Measurements from ENCODE around the gene PRTN3. TPM values are rescaled to one million over a fixed set of nuclear protein-coding genes. Genes with fewer than 3 reads are reported as not detected.
"Not testable (repeated sequence)": the region's sequence is repeated elsewhere in the genome, so short reads cannot be mapped to it uniquely, and the experiment has no call there.

Gene PRTN3
- total RNA-seq, 4 donors from 2014 or later = not detected

DNA sequence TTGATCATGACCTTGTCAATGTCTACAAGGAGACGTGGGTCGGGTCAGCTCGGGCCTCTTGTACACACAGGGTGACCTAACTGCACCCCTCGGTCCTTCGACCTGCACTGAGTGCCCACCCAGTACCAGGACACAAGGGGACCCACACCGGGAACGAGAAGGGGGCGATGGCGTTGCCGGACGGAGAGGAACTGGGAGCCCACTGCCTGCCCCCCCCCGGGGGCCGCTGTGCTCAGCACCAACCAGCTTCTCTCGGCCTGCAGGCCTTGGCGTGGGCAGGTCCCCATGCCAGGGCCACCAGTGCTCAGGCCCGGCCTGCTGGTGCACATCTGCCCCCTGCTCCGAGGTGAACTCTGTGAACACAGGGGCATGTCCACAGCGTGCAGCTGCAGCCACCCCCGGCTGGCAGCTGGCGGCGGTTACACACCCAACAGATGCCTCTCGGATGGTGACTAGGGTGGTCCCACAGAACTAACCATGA lies 32.8 kb downstream of the PRTN3 start:
- H3K27ac ChIP-seq = no peak overlapping the region
- intact Hi-C loops (cut with DNase I) = no loop called here
- TF ChIP-seq POLR2A (IDR thresholded peaks at IDR 0.05) = no peak
- TF ChIP-seq, protein P1, sequence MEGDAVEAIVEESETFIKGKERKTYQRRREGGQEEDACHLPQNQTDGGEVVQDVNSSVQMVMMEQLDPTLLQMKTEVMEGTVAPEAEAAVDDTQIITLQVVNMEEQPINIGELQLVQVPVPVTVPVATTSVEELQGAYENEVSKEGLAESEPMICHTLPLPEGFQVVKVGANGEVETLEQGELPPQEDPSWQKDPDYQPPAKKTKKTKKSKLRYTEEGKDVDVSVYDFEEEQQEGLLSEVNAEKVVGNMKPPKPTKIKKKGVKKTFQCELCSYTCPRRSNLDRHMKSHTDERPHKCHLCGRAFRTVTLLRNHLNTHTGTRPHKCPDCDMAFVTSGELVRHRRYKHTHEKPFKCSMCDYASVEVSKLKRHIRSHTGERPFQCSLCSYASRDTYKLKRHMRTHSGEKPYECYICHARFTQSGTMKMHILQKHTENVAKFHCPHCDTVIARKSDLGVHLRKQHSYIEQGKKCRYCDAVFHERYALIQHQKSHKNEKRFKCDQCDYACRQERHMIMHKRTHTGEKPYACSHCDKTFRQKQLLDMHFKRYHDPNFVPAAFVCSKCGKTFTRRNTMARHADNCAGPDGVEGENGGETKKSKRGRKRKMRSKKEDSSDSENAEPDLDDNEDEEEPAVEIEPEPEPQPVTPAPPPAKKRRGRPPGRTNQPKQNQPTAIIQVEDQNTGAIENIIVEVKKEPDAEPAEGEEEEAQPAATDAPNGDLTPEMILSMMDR (IDR thresholded peaks at IDR 0.05) = no peak
- DNase-seq = no peak
- no peak overlapping the region for H3K4me3 ChIP-seq (replicated peaks in 1 of 3)
- peaks cover 0 to 4% of the 10 kb centered on the region in 2 donors for H3K4me1 ChIP-seq
- H3K27me3 ChIP-seq = no peaks in the 10 kb centered on the region
- H3K9me3 ChIP-seq = no peaks in the 10 kb centered on the region
- 93 to 94% methylated on average over 3 to 17 of the region's 22 CpGs for WGBS, 2 donors
- H3K36me3 ChIP-seq = peaks cover 24 to 26% of the 10 kb centered on the region in 2 donors

DNA sequence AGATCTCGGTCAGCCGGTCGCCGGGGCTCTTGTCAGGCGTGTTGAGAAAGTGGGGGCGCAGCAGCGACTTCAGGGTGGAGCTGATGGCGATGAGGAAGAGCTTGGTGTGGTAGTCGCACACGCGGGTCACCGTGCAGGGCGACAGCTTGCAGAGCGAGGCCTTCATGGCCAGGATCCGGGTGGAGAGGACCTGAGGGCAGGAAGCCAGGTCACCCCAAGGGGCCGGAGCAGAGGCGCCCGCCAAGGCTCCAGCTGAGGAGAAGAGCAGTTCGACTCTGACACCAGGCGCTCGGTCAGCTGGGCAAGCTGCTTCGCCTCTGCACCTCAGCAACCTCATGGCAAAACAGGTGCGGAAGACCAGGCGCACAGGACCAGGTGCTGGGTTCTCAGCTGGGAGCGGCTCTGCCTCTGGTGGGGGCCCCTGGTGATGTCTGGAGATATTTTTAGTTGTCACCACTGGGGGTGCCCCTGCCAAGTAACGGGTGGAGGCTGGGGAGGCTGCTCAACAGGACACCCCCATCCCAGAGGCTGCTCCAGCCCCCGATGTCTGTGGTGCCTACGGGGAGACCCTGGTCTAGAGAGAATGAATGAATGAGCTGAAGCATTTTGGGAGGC lies 34.6 kb downstream of the PRTN3 start:
- WGBS, 2 donors = 90 to 95% methylated on average over 23 to 27 of the region's 28 CpGs
- peaks cover 34% of the 10 kb centered on the region in 2 donors for H3K36me3 ChIP-seq

DNA sequence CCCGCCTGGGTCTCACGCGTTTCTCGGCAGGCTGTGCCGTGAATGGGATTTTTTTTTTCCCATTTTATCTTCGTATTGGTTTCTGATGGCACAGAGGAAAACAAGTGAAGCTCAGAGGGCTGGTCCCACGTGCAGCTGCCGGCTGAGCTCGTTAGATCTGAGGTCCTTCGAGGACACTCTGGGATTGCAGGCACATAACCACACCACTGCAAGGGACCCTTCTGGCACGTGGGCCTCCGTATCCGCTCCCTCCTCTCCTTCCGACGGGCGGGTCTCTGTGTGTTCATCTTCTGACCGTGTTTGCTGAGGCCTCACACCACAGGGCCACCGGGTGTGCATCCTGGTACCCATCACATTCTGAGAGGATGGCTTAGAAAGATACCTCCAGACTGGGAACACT lies 35.3 kb downstream of the PRTN3 start:
- H3K4me3 ChIP-seq (replicated peaks in 1 of 3) = no peak overlapping the region
- peaks cover 29 to 35% of the 10 kb centered on the region in 2 donors for H3K36me3 ChIP-seq
- H3K9me3 ChIP-seq = no peaks in the 10 kb centered on the region
- no peak for DNase-seq
- H3K27me3 ChIP-seq = no peaks in the 10 kb centered on the region
- no peak overlapping the region for H3K27ac ChIP-seq
- H3K4me1 ChIP-seq = no peaks in the 10 kb centered on the region
- intact Hi-C loops (cut with DNase I) = no loop called here
- 86 to 90% methylated on average over 17 to 18 of the region's 18 CpGs for WGBS, 2 donors
- TF ChIP-seq POLR2A (IDR thresholded peaks at IDR 0.05) = no peak
- TF ChIP-seq, protein P1 (IDR thresholded peaks at IDR 0.05) = no peak

More for the DNA sequence above, 34.6 kb downstream of the PRTN3 start:
- no peaks in the 10 kb centered on the region for H3K27me3 ChIP-seq
- TF ChIP-seq POLR2A (IDR thresholded peaks at IDR 0.05) = no peak
- TF ChIP-seq, protein P1 (IDR thresholded peaks at IDR 0.05) = no peak
- H3K9me3 ChIP-seq = no peaks in the 10 kb centered on the region
- no peak for DNase-seq
- H3K27ac ChIP-seq = no peak overlapping the region
- H3K4me3 ChIP-seq (replicated peaks in 1 of 3) = no peak overlapping the region
- intact Hi-C loops (cut with DNase I) = no loop called here
- H3K4me1 ChIP-seq = no peaks in the 10 kb centered on the region

DNA sequence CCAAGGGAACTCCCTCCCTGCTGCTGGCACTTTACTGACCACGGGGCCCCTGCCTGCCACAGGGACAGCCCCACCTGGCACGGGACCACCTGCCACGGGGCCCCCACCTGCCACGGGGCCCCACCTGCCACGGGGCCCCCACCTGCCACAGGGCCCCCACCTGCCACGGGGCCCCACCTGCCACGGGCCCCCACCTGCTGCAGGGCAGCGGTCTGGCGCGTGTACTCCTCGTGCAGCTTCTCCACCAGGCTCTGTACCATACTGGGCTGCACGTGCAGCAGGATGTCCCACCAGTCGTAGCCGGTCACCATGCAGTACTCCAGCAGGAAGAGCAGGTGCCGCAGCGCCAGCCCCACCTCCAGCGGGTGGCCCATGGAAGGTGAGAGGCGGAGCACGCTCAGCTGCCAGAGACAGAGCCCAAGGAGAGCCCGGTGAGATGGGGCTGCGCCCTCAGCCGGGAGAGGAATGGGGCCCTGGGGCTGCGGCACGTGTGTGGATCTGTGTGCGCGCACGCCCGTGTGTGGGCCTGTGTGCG lies 36.0 kb downstream of the PRTN3 start:
- WGBS, 2 donors = 91 to 96% methylated on average over 8 to 24 of the region's 29 CpGs
- Histone ChIP-seq H3K4me3 (replicated peaks in 1 of 3) (no peak overlapping the region), H3K9me3 (no peaks in the 10 kb centered on the region), H3K27me3 (no peaks in the 10 kb centered on the region), H3K27ac (no peak overlapping the region), H3K4me1 (no peaks in the 10 kb centered on the region), H3K36me3 (peaks cover 32 to 39% of the 10 kb centered on the region in 2 donors)
- intact Hi-C loops (cut with DNase I) = no loop called here
- DNase-seq = no peak
- TF ChIP-seq, protein P1 (IDR thresholded peaks at IDR 0.05) = no peak
- no peak for TF ChIP-seq POLR2A (IDR thresholded peaks at IDR 0.05)

DNA sequence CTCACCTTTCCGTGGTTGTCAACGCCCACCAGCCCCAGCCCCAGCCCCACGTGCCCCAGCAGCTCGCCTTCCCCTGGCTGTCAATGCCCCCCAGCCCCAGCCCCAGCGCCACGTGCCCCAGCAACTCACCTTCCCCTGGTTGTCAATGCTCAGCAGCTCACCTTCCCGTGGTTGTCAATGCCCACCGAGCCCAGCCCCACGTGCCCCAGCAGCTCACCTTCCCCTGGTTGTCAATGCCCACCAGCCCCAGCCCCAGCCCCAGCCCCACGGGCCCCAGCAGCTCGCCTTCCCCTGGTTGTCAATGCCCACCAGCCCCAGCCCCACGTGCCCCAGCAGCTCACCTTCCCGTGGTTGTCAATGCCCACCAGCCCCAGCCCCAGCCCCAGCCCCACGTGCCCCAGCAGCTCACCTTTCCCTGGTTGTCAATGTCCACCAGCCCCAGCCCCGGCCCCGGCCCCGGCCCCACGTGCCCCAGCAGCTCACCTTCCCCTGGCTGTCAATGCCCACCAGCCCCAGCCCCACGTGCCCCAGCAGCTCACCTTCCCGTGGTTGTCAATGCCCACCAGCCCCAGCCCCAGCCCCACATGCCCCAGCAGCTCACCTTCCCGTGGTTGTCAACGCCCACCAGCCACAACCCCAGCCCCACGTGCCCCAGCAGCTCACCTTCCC lies 37.3 kb downstream of the PRTN3 start:
- DNase-seq; H3K4me3 ChIP-seq (replicated peaks in 1 of 3); intact Hi-C loops (cut with DNase I); H3K27ac ChIP-seq; H3K4me1 ChIP-seq; H3K9me3 ChIP-seq; H3K27me3 ChIP-seq: not testable (repeated sequence)
- peaks cover 32 to 33% of the 10 kb centered on the region in 2 donors for H3K36me3 ChIP-seq
- 90 to 94% methylated on average over 7 to 10 of the region's 23 CpGs for WGBS, 2 donors

DNA sequence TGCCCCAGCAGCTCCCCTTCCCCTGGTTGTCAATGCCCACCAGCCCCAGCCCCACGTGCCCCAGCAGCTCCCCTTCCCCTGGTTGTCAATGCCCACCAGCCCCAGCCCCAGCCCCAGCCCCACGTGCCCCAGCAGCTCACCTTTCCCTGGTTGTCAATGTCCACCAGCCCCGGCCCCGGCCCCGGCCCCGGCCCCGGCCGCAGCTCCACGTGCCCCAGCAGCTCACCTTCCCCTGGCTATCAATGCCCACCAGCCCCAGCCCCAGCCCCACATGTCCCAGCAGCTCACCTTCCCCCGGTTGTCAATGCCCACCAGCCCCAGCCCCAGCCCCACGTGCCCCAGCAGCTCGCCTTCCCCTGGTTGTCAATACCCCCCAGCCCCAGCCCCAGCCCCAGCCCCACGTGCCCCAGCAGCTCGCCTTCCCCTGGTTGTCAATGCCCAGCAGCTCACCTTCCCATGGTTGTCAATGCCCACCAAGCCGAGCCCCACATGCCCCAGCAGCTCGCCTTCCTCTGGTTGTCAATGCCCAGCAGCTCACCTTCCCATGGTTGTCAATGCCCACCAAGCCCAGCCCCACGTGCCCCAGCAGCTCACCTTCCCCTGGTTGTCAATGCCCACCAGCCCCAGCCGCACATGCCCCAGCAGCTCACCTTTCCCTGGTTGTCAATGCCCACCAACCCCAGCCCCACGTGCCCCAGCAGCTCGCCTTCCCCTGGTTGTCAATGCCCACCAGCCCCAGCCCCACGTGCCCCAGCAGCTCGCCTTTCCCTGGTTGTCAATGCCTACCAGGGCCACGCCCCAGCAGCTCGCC lies 38.2 kb downstream of the PRTN3 start:
- intact Hi-C loops (cut with DNase I); H3K27ac ChIP-seq; H3K27me3 ChIP-seq; H3K4me3 ChIP-seq (replicated peaks in 1 of 3); H3K4me1 ChIP-seq; DNase-seq; H3K9me3 ChIP-seq: not testable (repeated sequence)
- H3K36me3 ChIP-seq = peaks cover 35 to 38% of the 10 kb centered on the region in 2 donors
- 87 to 90% methylated on average over 9 to 11 of the region's 24 CpGs for WGBS, 2 donors
